ENCODE measurements around the gene PSMD2.

Gene PSMD2

GRCh38 chr3:184282941-184283340 lies 16.1 kb upstream of the PSMD2 start:
- no peak for DNase-seq

- DNase-seq = no peak
Measured at GRCh38 chr3:184283681-184284080, 15.4 kb upstream of the PSMD2 start.

- peak; percentile 28 to 48 for DNase-seq
Measured at GRCh38 chr3:184284696-184285095, 14.3 kb upstream of the PSMD2 start.

- DNase-seq = peak; percentile 9 to 43
Measured at GRCh38 chr3:184289426-184289938, 9.6 kb upstream of the PSMD2 start.

GRCh38 chr3:184290331-184290730 lies 8.7 kb upstream of the PSMD2 start:
- DNase-seq = no peak

GRCh38 chr3:184291044-184291737 lies 7.8 kb upstream of the PSMD2 start:
- no peak for DNase-seq

GRCh38 chr3:184291738-184292445 lies 7.1 kb upstream of the PSMD2 start:
- DNase-seq = no peak

GRCh38 chr3:184295771-184296170 lies 3.3 kb upstream of the PSMD2 start:
- no peak for DNase-seq

- DNase-seq = no peak
Measured at GRCh38 chr3:184296616-184297015, 2.4 kb upstream of the PSMD2 start.

- DNase-seq = no peak
Measured at GRCh38 chr3:184299488-184300377, 692 bp downstream of the PSMD2 start.

GRCh38 chr3:184300378-184300720 lies 1.3 kb downstream of the PSMD2 start:
- DNase-seq = no peak

GRCh38 chr3:184305577-184305976 lies 6.5 kb downstream of the PSMD2 start:
- no peak for DNase-seq

- no peak for DNase-seq
Measured at GRCh38 chr3:184306341-184306972, 7.4 kb downstream of the PSMD2 start.

GRCh38 chr3:184307915-184308314 lies 8.9 kb downstream of the PSMD2 start:
- DNase-seq = no peak

GRCh38 chr3:184308744-184309143 lies 9.7 kb downstream of the PSMD2 start:
- no peak for DNase-seq

GRCh38 chr3:184311633-184312032 lies 12.6 kb downstream of the PSMD2 start:
- DNase-seq = no peak

GRCh38 chr3:184314363-184314699 lies 15.3 kb downstream of the PSMD2 start, which contains the start of gene EIF4G1:
EIF4G1 (plus strand) TSS chr3:184314606; CDS start chr3:184315797, 1,191 bp downstream.
- peak; percentile 90 to 91 for DNase-seq

GRCh38 chr3:184314700-184315542 lies 15.9 kb downstream of the PSMD2 start:
- DNase-seq = peak in 1 of 2 donors; percentile 51

- no peak for DNase-seq
Measured at GRCh38 chr3:184315543-184315867, 16.5 kb downstream of the PSMD2 start.

GRCh38 chr3:184315871-184316661 lies 17.0 kb downstream of the PSMD2 start:
- no peak for DNase-seq

- no peak for DNase-seq
Measured at GRCh38 chr3:184316792-184317191, 17.8 kb downstream of the PSMD2 start.

Measured in hippocampal formation (tissue), 2 donors.